NCI-H146 (cell line): Measurements from ENCODE around the gene SUOX.

Experiments used
- DNase-seq: peaks from one replicate; lab custom pipeline; 2025; lab: John Stamatoyannopoulos, UW

Gene SUOX

GRCh38 chr12:56020423-56021184 lies 23.5 kb downstream of the SUOX start, which contains the start of gene IKZF4:
TSS of gene IKZF4 (plus strand) at chr12:56021043. CDS start at chr12:56021494, 451 bp downstream.
- DNase-seq: no peak

GRCh38 chr12:56021889-56022497 lies 24.9 kb downstream of the SUOX start:
- no peak for DNase-seq

GRCh38 chr12:56028511-56029165 lies 31.6 kb downstream of the SUOX start:
- no peak for DNase-seq

GRCh38 chr12:56029166-56029519 lies 32.1 kb downstream of the SUOX start:
- DNase-seq: no peak

- DNase-seq: peak; percentile 52
Measured at GRCh38 chr12:56029666-56030293, 32.7 kb downstream of the SUOX start.

- no peak for DNase-seq
Measured at GRCh38 chr12:56031987-56032386, 34.9 kb downstream of the SUOX start.

GRCh38 chr12:56034586-56035332 lies 37.7 kb downstream of the SUOX start:
- DNase-seq: no peak

GRCh38 chr12:56037161-56037560 lies 40.1 kb downstream of the SUOX start:
- no peak for DNase-seq

- DNase-seq: no peak
Measured at GRCh38 chr12:56038022-56038655, 41.1 kb downstream of the SUOX start.

GRCh38 chr12:56040151-56040550 lies 43.1 kb downstream of the SUOX start:
- no peak for DNase-seq

GRCh38 chr12:56040963-56041551 lies 44.0 kb downstream of the SUOX start:
- DNase-seq: peak; percentile 51

- peak; percentile 100 for DNase-seq
Measured at GRCh38 chr12:56041552-56042429, 44.7 kb downstream of the SUOX start, which contains the start of gene RPS26. TSS of gene RPS26 (plus strand) at chr12:56041918. CDS start at chr12:56042167, 249 bp downstream.

- peak; percentile 32 for DNase-seq
Measured at GRCh38 chr12:56042430-56042813, 45.3 kb downstream of the SUOX start.

GRCh38 chr12:56042843-56043242 lies 45.8 kb downstream of the SUOX start:
- no peak for DNase-seq

- DNase-seq: no peak
Measured at GRCh38 chr12:56046027-56046780, 49.1 kb downstream of the SUOX start.

GRCh38 chr12:56053407-56053893 lies 56.4 kb downstream of the SUOX start:
- DNase-seq: no peak
